Progenitor cell of endocrine pancreas (in vitro differentiated cells): Measurements from ENCODE around the gene MROH7. TPM values are rescaled to one million over a fixed set of nuclear protein-coding genes. Genes with fewer than 3 reads are reported as not detected.

ENCODE experiments used
- DNase-seq: peaks from one replicate; pipeline ENCODE4 v3.0.0; 2021; ENCODE audit warnings: low spot score; ENCODE audit not compliant: unreplicated experiment
- H3K27ac Mint-ChIP-seq: 2 replicates; pipeline ENCODE4 v1.8.0; 2021; ENCODE audit warnings: mild to moderate bottlenecking, moderate library complexity, mixed read lengths
- H3K27me3 Mint-ChIP-seq: 2 replicates; pipeline ENCODE4 v1.8.0; 2021; ENCODE audit warnings: mixed read lengths
- H3K36me3 Mint-ChIP-seq: 2 replicates; pipeline ENCODE4 v1.8.0; 2022; ENCODE audit warnings: mixed read lengths; ENCODE audit not compliant: insufficient read depth
- H3K4me1 Mint-ChIP-seq: 2 replicates; pipeline ENCODE4 v1.8.0; 2021; ENCODE audit warnings: low read depth, mixed read lengths
- H3K4me3 Mint-ChIP-seq: 2 replicates; pipeline ENCODE4 v1.8.0; 2021; ENCODE audit warnings: low read depth, mild to moderate bottlenecking, moderate library complexity, mixed read lengths
- H3K9me3 Mint-ChIP-seq: 2 replicates; pipeline ENCODE4 v1.8.0; 2021; ENCODE audit warnings: low read depth, mixed read lengths
- CTCF ChIP-seq: fragments of 200-600 bp; sonication (generic); IDR thresholded peaks from one replicate; pipeline ENCODE4 v1.5.0; 2021; ENCODE audit warnings: antibody characterized with exemption, mild to moderate bottlenecking; ENCODE audit not compliant: unreplicated experiment
- total RNA-seq: library from RNA; stranded (reverse); gene quantifications from 2 replicates; pipeline ENCODE4 v1.2.1, GENCODE V29; 2021

MROH7 gene
- total RNA-seq, 1 donor from 2014 or later = 0.50 TPM

- H3K4me3 Mint-ChIP-seq = no peak overlapping the region
- H3K9me3 Mint-ChIP-seq = no peaks in the 10 kb centered on the region
- H3K27ac Mint-ChIP-seq = no peak overlapping the region
- peaks cover 9% of the 10 kb centered on the region for H3K27me3 Mint-ChIP-seq
- H3K36me3 Mint-ChIP-seq = no peaks in the 10 kb centered on the region
- DNase-seq = no peak
- TF ChIP-seq CTCF = no peak
- no peaks in the 10 kb centered on the region for H3K4me1 Mint-ChIP-seq
Measured at GRCh38 chr1:54695764-54696163, 54.2 kb downstream of the MROH7 start.

- Mint-ChIP-seq H3K4me1 (no peaks in the 10 kb centered on the region), H3K36me3 (no peaks in the 10 kb centered on the region), H3K9me3 (no peaks in the 10 kb centered on the region), H3K27ac (no peak overlapping the region), H3K27me3 (peaks cover 12% of the 10 kb centered on the region), H3K4me3 (no peak overlapping the region)
- no peak for TF ChIP-seq CTCF
- no peak for DNase-seq
Measured at GRCh38 chr1:54696262-54696661, 54.7 kb downstream of the MROH7 start.

- Mint-ChIP-seq H3K4me1 (no peaks in the 10 kb centered on the region), H3K36me3 (no peaks in the 10 kb centered on the region), H3K27ac (no peak overlapping the region), H3K27me3 (peaks cover 21% of the 10 kb centered on the region), H3K4me3 (no peak overlapping the region), H3K9me3 (no peaks in the 10 kb centered on the region)
- DNase-seq = no peak
- TF ChIP-seq CTCF = no peak
Measured at GRCh38 chr1:54697896-54698295, 56.3 kb downstream of the MROH7 start.

DNA sequence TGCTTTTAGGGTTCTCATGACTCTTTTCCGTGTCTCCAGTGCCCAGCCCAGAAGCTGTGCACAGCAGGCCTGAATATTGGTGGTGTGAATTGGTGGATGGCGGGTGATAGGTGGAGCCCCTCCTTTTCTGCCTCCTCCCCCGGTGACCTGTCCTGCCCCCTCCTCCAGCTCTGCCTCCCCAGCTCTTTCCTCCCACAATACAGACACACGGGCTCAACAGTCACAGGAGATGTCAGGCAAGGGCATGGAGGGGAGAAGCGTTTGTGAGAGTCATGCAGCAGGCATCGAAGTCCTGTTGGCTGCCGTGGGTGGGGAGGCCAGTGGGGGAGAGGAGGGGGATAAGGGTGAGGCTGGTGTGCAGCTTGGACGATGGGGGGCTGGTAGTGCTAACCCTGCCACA, 56.8 kb downstream of the MROH7 start:
- Mint-ChIP-seq H3K27me3 (peaks cover 25% of the 10 kb centered on the region), H3K27ac (no peak overlapping the region), H3K4me1 (no peaks in the 10 kb centered on the region), H3K4me3 (no peak overlapping the region), H3K9me3 (no peaks in the 10 kb centered on the region), H3K36me3 (no peaks in the 10 kb centered on the region)
- no peak for DNase-seq
- no peak for TF ChIP-seq CTCF

GRCh38 chr1:54699936-54700525, 58.4 kb downstream of the MROH7 start:
- H3K27me3 Mint-ChIP-seq = peaks cover 28% of the 10 kb centered on the region
- TF ChIP-seq CTCF = no peak
- no peak overlapping the region for H3K27ac Mint-ChIP-seq
- no peak for DNase-seq
- no peaks in the 10 kb centered on the region for H3K36me3 Mint-ChIP-seq
- H3K9me3 Mint-ChIP-seq = no peaks in the 10 kb centered on the region
- no peaks in the 10 kb centered on the region for H3K4me1 Mint-ChIP-seq
- no peak overlapping the region for H3K4me3 Mint-ChIP-seq
